Epithelial cell of proximal tubule (primary cell): ENCODE measurements around the gene COL4A2. TPM values are rescaled to one million over a fixed set of nuclear protein-coding genes. Genes with fewer than 3 reads are reported as not detected.

ENCODE experiments used
- DNase-seq: peaks from one replicate; pipeline ENCODE4 v3.0.0-alpha.2; 2011; ENCODE audit warnings: low read depth
- H3K4me3 ChIP-seq: 2 replicates; pipeline ENCODE4 v1.5.1; 2011; ENCODE audit warnings: low read depth, mild to moderate bottlenecking, low read length
- CTCF ChIP-seq: conservative IDR thresholded peaks from 2 replicates; pipeline ENCODE4 v1.5.1; 2012; ENCODE audit warnings: low read depth, mild to moderate bottlenecking, low read length
- total RNA-seq: library from RNA; depleted of rRNA; stranded (reverse); fragments of >200 nt; gene quantifications from 2 replicates; pipeline ENCODE4 v1.2.3, GENCODE V29; 2015

Gene COL4A2
- total RNA-seq, 1 donor from 2014 or later = 728 TPM

GRCh38 chr13:110546378-110546777, 239.3 kb downstream of the COL4A2 start:
- H3K4me3 ChIP-seq = no peak overlapping the region
- no peak for TF ChIP-seq CTCF
- DNase-seq = no peak

GRCh38 chr13:110546926-110547325, 239.8 kb downstream of the COL4A2 start:
- DNase-seq = peak; percentile 82
- H3K4me3 ChIP-seq = no peak overlapping the region
- no peak for TF ChIP-seq CTCF

GRCh38 chr13:110548891-110549794, 242.1 kb downstream of the COL4A2 start:
- TF ChIP-seq CTCF = peak; percentile 13
- no peak for DNase-seq
- H3K4me3 ChIP-seq = no peak overlapping the region

- H3K4me3 ChIP-seq = no peak overlapping the region
- DNase-seq = no peak
- TF ChIP-seq CTCF = no peak
Observed at GRCh38 chr13:110549795-110550160, 242.7 kb downstream of the COL4A2 start.

GRCh38 chr13:110551284-110551683, 244.2 kb downstream of the COL4A2 start:
- DNase-seq = no peak
- no peak overlapping the region for H3K4me3 ChIP-seq
- no peak for TF ChIP-seq CTCF

- no peak for TF ChIP-seq CTCF
- no peak for DNase-seq
- H3K4me3 ChIP-seq = no peak overlapping the region
Observed at GRCh38 chr13:110552767-110553166, 245.7 kb downstream of the COL4A2 start.

- TF ChIP-seq CTCF = no peak
- no peak overlapping the region for H3K4me3 ChIP-seq
- no peak for DNase-seq
Observed at GRCh38 chr13:110553417-110553816, 246.3 kb downstream of the COL4A2 start.
